Spleen (tissue), 11 donors: Measurements from ENCODE around the gene ITGA2B. TPM values are rescaled to one million over a fixed set of nuclear protein-coding genes. Genes with fewer than 3 reads are reported as not detected.

ENCODE experiments used
- DNase-seq: peaks from one replicate; pipeline ENCODE4 v3.0.0-alpha.2; 2020
- H3K27ac ChIP-seq, 8 donors: fragments of 200-600 bp; sonication (generic) in 7 of 8; 1 replicate in 4 of 8; 2 replicates in 4 of 8; pipeline versions ENCODE4 v1.5.0 to v1.8.0; 2016 to 2021; ENCODE audit warnings: inconsistent platforms in 4 of 8, mild to moderate bottlenecking in 4 of 8, moderate library complexity in 1 of 8
- H3K27me3 ChIP-seq, 7 donors: fragments of 200-600 bp; sonication (generic) in 6 of 7; replicated peaks in 1 of 7; 1 replicate in 4 of 7; 2 replicates in 3 of 7; pipeline versions ENCODE4 v1.5.0 to v1.8.0; 2016 to 2021; ENCODE audit warnings: inconsistent platforms in 3 of 7, mild to moderate bottlenecking in 1 of 7
- H3K36me3 ChIP-seq, 6 donors: fragments of 200-600 bp; sonication (generic) in 5 of 6; 1 replicate in 4 of 6; 2 replicates in 2 of 6; pipeline versions ENCODE4 v1.5.0 to v1.8.0; 2016 to 2021; ENCODE audit warnings: inconsistent platforms in 2 of 6
- H3K4me1 ChIP-seq, 6 donors: fragments of 200-600 bp; sonication (generic) in 5 of 6; 1 replicate in 3 of 6; 2 replicates in 3 of 6; pipeline versions ENCODE4 v1.5.0 to v1.8.0; 2016 to 2021; ENCODE audit warnings: inconsistent platforms in 3 of 6
- H3K4me3 ChIP-seq, 8 donors: fragments of 200-600 bp; sonication (generic) in 7 of 8; 1 replicate in 4 of 8; 2 replicates in 4 of 8; pipeline versions ENCODE4 v1.5.0 to v1.8.0; 2016 to 2021; ENCODE audit warnings: inconsistent platforms in 4 of 8, mild to moderate bottlenecking in 4 of 8, moderate library complexity in 2 of 8
- H3K9me3 ChIP-seq, 8 donors: fragments of 200-600 bp; sonication (generic) in 7 of 8; 1 replicate in 4 of 8; 2 replicates in 4 of 8; pipeline versions ENCODE4 v1.5.0 to v1.8.0; 2016 to 2021; ENCODE audit warnings: inconsistent platforms in 4 of 8
- CTCF ChIP-seq, 11 experiments: fragments of 200-600 bp in 7 of 11; fragments of 450-650 bp in 4 of 11; sonication (generic) in 4 of 11; IDR thresholded peaks in 8 of 11; conservative IDR thresholded peaks in 3 of 11; 1 replicate in 7 of 11; 2 replicates in 4 of 11; pipeline versions ENCODE4 v1.4.0 to v1.8.0; 2016 to 2021; ENCODE audit warnings: antibody characterized with exemption in 11 of 11, inconsistent platforms in 4 of 11, mild to moderate bottlenecking in 1 of 11
- POLR2A ChIP-seq, 3 donors: fragments of 450-650 bp; IDR thresholded peaks; one replicate each; pipeline ENCODE4 v1.5.1; 2017; ENCODE audit warnings: antibody characterized with exemption in 3 of 3, mild to moderate bottlenecking in 1 of 3
- POLR2AphosphoS5 ChIP-seq, 3 donors: sonication (generic); formaldehyde crosslinking; IDR thresholded peaks; one replicate each; pipeline ENCODE4 v1.5.1; 2017; ENCODE audit warnings: antibody characterized with exemption in 3 of 3
- WGBS, 5 donors: extraction: QIAGEN DNeasy Blood & Tissue Kit in 3 of 5; methylation state at CpG; one replicate each; pipeline versions ENCODE4 v1.1.5 to v1.1.7; 2013 to 2018; 5-methylcytosine and 5-hydroxymethylcytosine counted together
- intact Hi-C: fragments of 100-400 bp; cut with DNase I; formaldehyde crosslinking; loops from one replicate; pipeline ENCODE4 v1.15.0; 2023; ENCODE audit warnings: low total_unique reads
- polyA plus RNA-seq, 3 donors: library from polyadenylated mRNA; stranded (reverse); fragments of 200-250 nt; gene quantifications; one replicate each; pipeline ENCODE4 v1.2.1, GENCODE V29; 2013
- total RNA-seq, 7 donors: library from RNA; depleted of rRNA in 3 of 7; stranded (reverse); fragments of >200 nt in 3 of 7; fragmentation: NEBNext Ultra II Directional in 4 of 7; extraction: Animal tissue kit (Norgen Biotek cat#: 25700) in 4 of 7; gene quantifications; one replicate each; pipeline versions ENCODE4 v1.1.0 to v1.2.1, GENCODE V29; 2016 to 2021
- donor health status: healthy with polysubstance abuse.
- donor health status: DM: no; HTN: no; CAD: no; lungs with moderate emphysema.
- donor health status: DM: no; HTN: no; CAD: no.
- donor health status: Bipolar disorder and iron deficiency.
- donor health status: healthy.
- donor health status: DM: no; HTN: no; CAD: no.
- donor health status: DM: yes; HTN: yes; CAD: no.

The ITGA2B gene
- total and polyA plus RNA-seq, 10 donors: 0.93 to 36.7 (median 23.0) TPM

- no peak for DNase-seq
- Histone ChIP-seq H3K9me3 (no peaks in the 10 kb centered on the region), H3K4me1 (peaks cover 0 to 4% (median 0%) of the 10 kb centered on the region in 6 donors), H3K27me3 (no peaks in the 10 kb centered on the region), H3K36me3 (peaks cover 0 to 83% (median 59%) of the 10 kb centered on the region in 6 donors), H3K4me3 (no peak overlapping the region), H3K27ac (no peak overlapping the region)
- intact Hi-C loops: no loop called here
- 95 to 97% (median 96%) methylated on average over 28 to 41 of the region's 41 CpGs for WGBS, 5 donors
- no peak for TF ChIP-seq CTCF (IDR thresholded peaks at IDR 0.05 in 8 of 11, conservative IDR thresholded peaks at IDR 0.05 in 3 of 11)
- no peak for TF ChIP-seq POLR2A (IDR thresholded peaks at IDR 0.05)
- peak in 1 of 3 donors; percentile 56 for TF ChIP-seq POLR2AphosphoS5 (IDR thresholded peaks at IDR 0.05)
These were observed 9.5 kb upstream of the ITGA2B start for GRCh38 chr17:44398692-44399691.

GRCh38 chr17:44397479-44398440, 8.3 kb upstream of the ITGA2B start:
- 93 to 96% (median 95%) methylated on average over 7 to 8 of the region's 8 CpGs for WGBS, 5 donors
- Histone ChIP-seq H3K27me3 (no peaks in the 10 kb centered on the region), H3K36me3 (peaks cover 0 to 71% (median 50%) of the 10 kb centered on the region in 6 donors), H3K4me1 (peaks cover 0 to under 1% (median 0%) of the 10 kb centered on the region in 6 donors), H3K27ac (no peak overlapping the region), H3K9me3 (no peaks in the 10 kb centered on the region), H3K4me3 (no peak overlapping the region)
- no peak for DNase-seq
- TF ChIP-seq POLR2AphosphoS5 (IDR thresholded peaks at IDR 0.05) (peak; percentile 11 to 53 (median 21)), CTCF (IDR thresholded peaks at IDR 0.05 in 8 of 11, conservative IDR thresholded peaks at IDR 0.05 in 3 of 11) (no peak)
- intact Hi-C loops: no loop called here

DNA sequence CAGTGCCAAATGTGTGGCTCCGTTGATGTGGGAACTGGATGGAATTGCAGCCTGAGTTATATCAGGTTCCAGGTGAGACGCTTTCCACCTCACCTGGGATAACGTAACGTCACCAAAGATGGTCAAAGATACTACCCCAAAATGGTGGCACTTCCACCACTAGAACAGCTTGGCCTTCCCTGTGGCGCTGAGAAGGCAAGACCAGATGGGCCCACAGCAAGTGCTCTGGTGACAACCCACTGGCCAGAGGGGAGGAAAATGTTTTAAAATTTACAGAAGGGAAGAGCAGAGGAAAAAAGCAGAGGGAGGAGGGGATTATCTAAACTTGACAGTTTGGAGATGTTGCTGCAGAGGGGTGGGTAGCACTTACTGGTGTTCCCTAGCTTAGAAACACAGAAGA, 7.5 kb upstream of the ITGA2B start:
- intact Hi-C loops: no loop called here
- TF ChIP-seq POLR2A (IDR thresholded peaks at IDR 0.05): no peak
- no peak for TF ChIP-seq CTCF (IDR thresholded peaks at IDR 0.05 in 8 of 11, conservative IDR thresholded peaks at IDR 0.05 in 3 of 11)
- TF ChIP-seq POLR2AphosphoS5 (IDR thresholded peaks at IDR 0.05): no peak
- DNase-seq: no peak
- Histone ChIP-seq H3K27ac (no peak overlapping the region), H3K9me3 (no peaks in the 10 kb centered on the region), H3K27me3 (no peaks in the 10 kb centered on the region), H3K4me3 (no peak overlapping the region), H3K4me1 (no peaks in the 10 kb centered on the region), H3K36me3 (peaks cover 0 to 62% (median 44%) of the 10 kb centered on the region in 6 donors)
- 93 to 98% (median 97%) methylated on average over 5 of the region's 5 CpGs for WGBS, 5 donors
